Measurements from ENCODE around the gene TMEM134. TPM values are rescaled to one million over a fixed set of nuclear protein-coding genes. Genes with fewer than 3 reads are reported as not detected.

Gene TMEM134
- polyA plus RNA-seq, 2 donors = 154 to 160 TPM

- H3K36me3 ChIP-seq (ENCODE audit: control insufficient read depth in 2 of 2, insufficient read depth in 2 of 2, low read length in 1 of 2) = peaks cover 7 to 80% of the 10 kb centered on the region in 2 donors
- H3K27ac ChIP-seq (ENCODE audit: low read depth in 2 of 2, low read length in 1 of 2) = no peak overlapping the region
- no peaks in the 10 kb centered on the region for H3K4me1 ChIP-seq (ENCODE audit: control insufficient read depth in 2 of 2, insufficient read depth in 2 of 2, low read length in 1 of 2)
- WGBS, 2 donors = 95% methylated on average over 59 to 65 of the region's 65 CpGs
- H3K27me3 ChIP-seq (ENCODE audit: control insufficient read depth in 1 of 2, insufficient read depth in 2 of 2, low read length in 2 of 2) = no peaks in the 10 kb centered on the region
- no peaks in the 10 kb centered on the region for H3K9me3 ChIP-seq (ENCODE audit: control insufficient read depth in 2 of 2, insufficient read depth in 1 of 2, low read depth in 1 of 2, low read length in 1 of 2)
- H3K4me3 ChIP-seq (ENCODE audit: low read depth in 1 of 2, low read length in 2 of 2) = no peak overlapping the region
These were observed 24.7 kb upstream of the TMEM134 start for GRCh38 chr11:67493548-67494370.

- WGBS, 2 donors = 84 to 85% methylated on average over 45 to 46 of the region's 46 CpGs
- no peak overlapping the region for H3K4me3 ChIP-seq (ENCODE audit: low read depth in 1 of 2, low read length in 2 of 2)
- H3K27me3 ChIP-seq (ENCODE audit: control insufficient read depth in 1 of 2, insufficient read depth in 2 of 2, low read length in 2 of 2) = no peaks in the 10 kb centered on the region
- H3K4me1 ChIP-seq (ENCODE audit: control insufficient read depth in 2 of 2, insufficient read depth in 2 of 2, low read length in 1 of 2) = no peaks in the 10 kb centered on the region
- no peaks in the 10 kb centered on the region for H3K9me3 ChIP-seq (ENCODE audit: control insufficient read depth in 2 of 2, insufficient read depth in 1 of 2, low read depth in 1 of 2, low read length in 1 of 2)
- peaks cover 7 to 72% of the 10 kb centered on the region in 2 donors for H3K36me3 ChIP-seq (ENCODE audit: control insufficient read depth in 2 of 2, insufficient read depth in 2 of 2, low read length in 1 of 2)
- H3K27ac ChIP-seq (ENCODE audit: low read depth in 2 of 2, low read length in 1 of 2) = no peak overlapping the region
These were observed 23.9 kb upstream of the TMEM134 start for GRCh38 chr11:67492801-67493547.

GRCh38 chr11:67492069-67492727 lies 23.1 kb upstream of the TMEM134 start:
- Histone ChIP-seq H3K27ac (ENCODE audit: low read depth in 2 of 2, low read length in 1 of 2) (no peak overlapping the region), H3K36me3 (ENCODE audit: control insufficient read depth in 2 of 2, insufficient read depth in 2 of 2, low read length in 1 of 2) (peaks cover 4 to 66% of the 10 kb centered on the region in 2 donors)
- 86 to 87% methylated on average over 18 to 19 of the region's 19 CpGs for WGBS, 2 donors

GRCh38 chr11:67491276-67492068 lies 22.4 kb upstream of the TMEM134 start:
- no peaks in the 10 kb centered on the region for H3K27me3 ChIP-seq (ENCODE audit: control insufficient read depth in 1 of 2, insufficient read depth in 2 of 2, low read length in 2 of 2)
- H3K27ac ChIP-seq (ENCODE audit: low read depth in 2 of 2, low read length in 1 of 2) = no peak overlapping the region
- no peak overlapping the region for H3K4me3 ChIP-seq (ENCODE audit: low read depth in 1 of 2, low read length in 2 of 2)
- WGBS, 2 donors = 80 to 84% methylated on average over 24 of the region's 24 CpGs
- H3K9me3 ChIP-seq (ENCODE audit: control insufficient read depth in 2 of 2, insufficient read depth in 1 of 2, low read depth in 1 of 2, low read length in 1 of 2) = no peaks in the 10 kb centered on the region
- H3K4me1 ChIP-seq (ENCODE audit: control insufficient read depth in 2 of 2, insufficient read depth in 2 of 2, low read length in 1 of 2) = no peaks in the 10 kb centered on the region
- peaks cover 0 to 63% of the 10 kb centered on the region in 2 donors for H3K36me3 ChIP-seq (ENCODE audit: control insufficient read depth in 2 of 2, insufficient read depth in 2 of 2, low read length in 1 of 2)

More at GRCh38 chr11:67492069-67492727, 23.1 kb upstream of the TMEM134 start:
- Histone ChIP-seq H3K9me3 (ENCODE audit: control insufficient read depth in 2 of 2, insufficient read depth in 1 of 2, low read depth in 1 of 2, low read length in 1 of 2) (no peaks in the 10 kb centered on the region), H3K4me3 (ENCODE audit: low read depth in 1 of 2, low read length in 2 of 2) (no peak overlapping the region), H3K27me3 (ENCODE audit: control insufficient read depth in 1 of 2, insufficient read depth in 2 of 2, low read length in 2 of 2) (no peaks in the 10 kb centered on the region), H3K4me1 (ENCODE audit: control insufficient read depth in 2 of 2, insufficient read depth in 2 of 2, low read length in 1 of 2) (no peaks in the 10 kb centered on the region)

- Histone ChIP-seq H3K9me3 (ENCODE audit: control insufficient read depth in 2 of 2, insufficient read depth in 1 of 2, low read depth in 1 of 2, low read length in 1 of 2) (no peaks in the 10 kb centered on the region), H3K27ac (ENCODE audit: low read depth in 2 of 2, low read length in 1 of 2) (no peak overlapping the region), H3K4me3 (ENCODE audit: low read depth in 1 of 2, low read length in 2 of 2) (no peak overlapping the region), H3K36me3 (ENCODE audit: control insufficient read depth in 2 of 2, insufficient read depth in 2 of 2, low read length in 1 of 2) (peaks cover 0 to 57% of the 10 kb centered on the region in 2 donors), H3K27me3 (ENCODE audit: control insufficient read depth in 1 of 2, insufficient read depth in 2 of 2, low read length in 2 of 2) (no peaks in the 10 kb centered on the region), H3K4me1 (ENCODE audit: control insufficient read depth in 2 of 2, insufficient read depth in 2 of 2, low read length in 1 of 2) (peaks cover 0 to 4% of the 10 kb centered on the region in 2 donors)
- 55 to 71% methylated on average over 15 of the region's 15 CpGs for WGBS, 2 donors
These were observed 21.6 kb upstream of the TMEM134 start for GRCh38 chr11:67490727-67491065.

DNA sequence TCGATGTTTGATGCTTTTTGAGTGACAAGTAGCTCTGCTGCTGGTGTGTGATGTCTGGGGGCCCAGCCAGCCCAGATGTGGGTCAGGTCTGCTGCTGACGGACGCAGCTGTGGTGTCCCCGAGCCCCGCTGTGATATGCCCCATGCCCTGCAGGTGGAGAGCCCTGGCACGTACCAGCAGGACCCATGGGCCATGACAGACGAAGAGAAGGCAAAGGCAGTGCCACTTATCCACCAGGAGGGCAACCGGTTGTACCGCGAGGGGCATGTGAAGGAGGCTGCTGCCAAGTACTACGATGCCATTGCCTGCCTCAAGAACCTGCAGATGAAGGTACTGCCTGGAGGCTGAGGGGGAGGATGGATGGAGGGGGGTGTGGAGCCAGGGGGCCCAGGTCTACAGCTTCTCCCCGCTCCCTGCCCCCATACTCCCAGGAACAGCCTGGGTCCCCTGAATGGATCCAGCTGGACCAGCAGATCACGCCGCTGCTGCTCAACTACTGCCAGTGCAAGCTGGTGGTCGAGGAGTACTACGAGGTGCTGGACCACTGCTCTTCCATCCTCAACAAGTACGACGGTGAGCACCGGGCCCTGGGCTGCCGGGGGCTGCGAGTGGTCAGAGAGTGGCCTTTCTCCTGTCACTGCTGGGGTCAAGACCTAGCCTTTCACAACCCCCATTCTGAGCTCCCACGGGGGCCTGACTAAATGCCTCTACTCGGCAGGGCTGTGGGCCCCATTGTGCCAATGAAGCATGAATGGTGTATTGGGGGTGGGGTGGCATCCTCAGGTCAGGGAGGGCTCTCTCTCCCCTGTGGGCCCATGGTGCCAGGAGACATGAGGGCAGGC lies 21.1 kb upstream of the TMEM134 start:
- 78 to 84% methylated on average over 21 to 23 of the region's 23 CpGs for WGBS, 2 donors
- peaks cover 0 to 52% of the 10 kb centered on the region in 2 donors for H3K36me3 ChIP-seq (ENCODE audit: control insufficient read depth in 2 of 2, insufficient read depth in 2 of 2, low read length in 1 of 2)
- no peaks in the 10 kb centered on the region for H3K27me3 ChIP-seq (ENCODE audit: control insufficient read depth in 1 of 2, insufficient read depth in 2 of 2, low read length in 2 of 2)
- no peaks in the 10 kb centered on the region for H3K9me3 ChIP-seq (ENCODE audit: control insufficient read depth in 2 of 2, insufficient read depth in 1 of 2, low read depth in 1 of 2, low read length in 1 of 2)
- H3K4me1 ChIP-seq (ENCODE audit: control insufficient read depth in 2 of 2, insufficient read depth in 2 of 2, low read length in 1 of 2) = peaks cover 0 to 4% of the 10 kb centered on the region in 2 donors
- H3K27ac ChIP-seq (ENCODE audit: low read depth in 2 of 2, low read length in 1 of 2) = no peak overlapping the region
- H3K4me3 ChIP-seq (ENCODE audit: low read depth in 1 of 2, low read length in 2 of 2) = no peak overlapping the region

- Histone ChIP-seq H3K4me3 (ENCODE audit: low read depth in 1 of 2, low read length in 2 of 2) (no peak overlapping the region), H3K9me3 (ENCODE audit: control insufficient read depth in 2 of 2, insufficient read depth in 1 of 2, low read depth in 1 of 2, low read length in 1 of 2) (no peaks in the 10 kb centered on the region), H3K36me3 (ENCODE audit: control insufficient read depth in 2 of 2, insufficient read depth in 2 of 2, low read length in 1 of 2) (peaks cover 0 to 48% of the 10 kb centered on the region in 2 donors), H3K4me1 (ENCODE audit: control insufficient read depth in 2 of 2, insufficient read depth in 2 of 2, low read length in 1 of 2) (peaks cover 0 to 10% of the 10 kb centered on the region in 2 donors), H3K27me3 (ENCODE audit: control insufficient read depth in 1 of 2, insufficient read depth in 2 of 2, low read length in 2 of 2) (no peaks in the 10 kb centered on the region), H3K27ac (ENCODE audit: low read depth in 2 of 2, low read length in 1 of 2) (no peak overlapping the region)
- WGBS, 2 donors = 85 to 86% methylated on average over 25 of the region's 25 CpGs
These were observed 20.3 kb upstream of the TMEM134 start for GRCh38 chr11:67489203-67489884.

DNA sequence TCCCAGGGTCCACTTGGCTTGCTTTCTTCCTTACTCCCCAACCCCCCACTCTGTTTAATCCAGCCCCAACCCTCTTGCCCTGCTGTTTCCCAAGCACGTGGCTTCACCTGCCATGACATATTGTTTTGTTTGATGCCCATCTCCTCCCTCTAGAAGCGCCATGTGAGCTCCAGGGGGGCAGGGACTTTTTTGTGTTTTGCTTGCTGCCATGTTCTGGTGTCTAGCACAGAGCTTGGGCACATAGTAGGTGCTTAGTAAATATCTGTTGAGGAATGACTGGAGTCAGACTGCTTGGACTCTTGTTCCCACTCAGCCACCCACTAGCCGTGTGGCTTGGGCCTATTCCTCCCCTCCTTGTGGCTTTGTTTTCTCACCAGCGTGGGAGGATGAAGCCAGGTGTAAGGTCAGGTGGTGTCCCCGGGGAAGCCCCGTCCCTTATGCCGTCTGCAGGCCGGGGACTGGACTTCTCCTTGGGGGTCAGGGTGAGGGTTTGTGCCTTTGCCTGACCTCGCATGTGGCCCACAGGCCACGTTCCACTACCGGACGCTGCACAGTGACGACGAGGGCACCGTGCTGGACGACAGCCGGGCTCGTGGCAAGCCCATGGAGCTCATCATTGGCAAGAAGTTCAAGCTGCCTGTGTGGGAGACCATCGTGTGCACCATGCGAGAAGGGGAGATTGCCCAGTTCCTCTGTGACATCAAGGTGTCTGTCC lies 17.6 kb upstream of the TMEM134 start:
- Histone ChIP-seq H3K9me3 (ENCODE audit: control insufficient read depth in 2 of 2, insufficient read depth in 1 of 2, low read depth in 1 of 2, low read length in 1 of 2) (no peaks in the 10 kb centered on the region), H3K36me3 (ENCODE audit: control insufficient read depth in 2 of 2, insufficient read depth in 2 of 2, low read length in 1 of 2) (peaks cover 0 to 27% of the 10 kb centered on the region in 2 donors), H3K27ac (ENCODE audit: low read depth in 2 of 2, low read length in 1 of 2) (no peak overlapping the region), H3K4me1 (ENCODE audit: control insufficient read depth in 2 of 2, insufficient read depth in 2 of 2, low read length in 1 of 2) (peaks cover 4 to 19% of the 10 kb centered on the region in 2 donors), H3K27me3 (ENCODE audit: control insufficient read depth in 1 of 2, insufficient read depth in 2 of 2, low read length in 2 of 2) (no peaks in the 10 kb centered on the region), H3K4me3 (ENCODE audit: low read depth in 1 of 2, low read length in 2 of 2) (no peak overlapping the region)
- WGBS, 2 donors = 83% methylated on average over 18 to 20 of the region's 20 CpGs

Data from esophagus (tissue), 2 donors.